HepG2 (cell line): Measurements from ENCODE around the gene GPX7. TPM values are rescaled to one million over a fixed set of nuclear protein-coding genes. Genes with fewer than 3 reads are reported as not detected.
A peak's percentile ranks its signal among the peaks of the same experiment; 100 is the strongest.

ENCODE experiments used
- JUN ChIP-seq: sonication (generic); formaldehyde crosslinking; IDR thresholded peaks from 2 replicates; pipeline ENCODE4 v1.4.0; 2020; ENCODE audit warnings: mild to moderate bottlenecking, missing genetic modification reagents
- JUNB ChIP-seq: sonication (generic); formaldehyde crosslinking; IDR thresholded peaks from 2 replicates; pipeline ENCODE4 v1.8.0; 2022; ENCODE audit warnings: missing genetic modification reagents, mild to moderate bottlenecking, borderline replicate concordance
- MAFK ChIP-seq, 2 experiments: IDR thresholded peaks in 1 of 2; conservative IDR thresholded peaks in 1 of 2; 2 replicates each; pipeline ENCODE4 v1.6.1; 2011; ENCODE audit warnings: improper control_type of control experiment in 2 of 2, low read length in 2 of 2
- MED13 ChIP-seq: sonication (generic); formaldehyde crosslinking; IDR thresholded peaks from 2 replicates; pipeline ENCODE4 v1.5.0; 2020; ENCODE audit warnings: missing genetic modification reagents
- MEIS1 ChIP-seq: sonication (generic); formaldehyde crosslinking; IDR thresholded peaks from 2 replicates; pipeline ENCODE4 v1.9.0; 2021; ENCODE audit warnings: mild to moderate bottlenecking, missing genetic modification reagents, moderate library complexity, borderline replicate concordance
- NPAS2 ChIP-seq: sonication (generic); formaldehyde crosslinking; IDR thresholded peaks from 2 replicates; pipeline ENCODE4 v1.8.0; 2022; ENCODE audit warnings: mild to moderate bottlenecking, missing genetic modification reagents, borderline replicate concordance
- RELA ChIP-seq: sonication (generic); formaldehyde crosslinking; IDR thresholded peaks from 2 replicates; pipeline ENCODE4 v1.4.0; 2020; ENCODE audit warnings: missing genetic modification reagents
- SRF ChIP-seq: IDR thresholded peaks from 2 replicates; pipeline ENCODE4 v1.6.1; 2011; ENCODE audit warnings: mild to moderate bottlenecking, low read depth, low read length, moderate library complexity
- SRSF9 ChIP-seq: fragments of 200-400 bp; formaldehyde crosslinking; IDR thresholded peaks from 2 replicates; pipeline ENCODE4 v1.6.1; 2018; ENCODE audit warnings: borderline replicate concordance, mild to moderate bottlenecking, low read depth, low read length; ENCODE audit not compliant: insufficient read depth, poor library complexity, severe bottlenecking
- ZNF253 ChIP-seq: sonication (generic); formaldehyde crosslinking; IDR thresholded peaks from 2 replicates; pipeline ENCODE4 v1.8.0; 2022; ENCODE audit warnings: mild to moderate bottlenecking, missing genetic modification reagents, borderline replicate concordance
- ZNF30 ChIP-seq: sonication (generic); formaldehyde crosslinking; IDR thresholded peaks from 2 replicates; pipeline ENCODE4 v1.5.0; 2020; ENCODE audit warnings: mild to moderate bottlenecking, missing genetic modification reagents
- ZNF335 ChIP-seq: sonication (generic); formaldehyde crosslinking; IDR thresholded peaks from 2 replicates; pipeline ENCODE4 v1.4.0; 2020; ENCODE audit warnings: missing genetic modification reagents
- ZNF33A ChIP-seq: sonication (generic); formaldehyde crosslinking; IDR thresholded peaks from 2 replicates; pipeline ENCODE4 v1.5.1; 2020; ENCODE audit warnings: missing genetic modification reagents, mild to moderate bottlenecking, moderate library complexity, borderline replicate concordance
- ZNF563 ChIP-seq: sonication (generic); formaldehyde crosslinking; IDR thresholded peaks from 2 replicates; pipeline ENCODE4 v1.8.0; 2022; ENCODE audit warnings: mild to moderate bottlenecking, moderate library complexity, missing genetic modification reagents
- ZNF724P ChIP-seq: sonication (generic); formaldehyde crosslinking; IDR thresholded peaks from 2 replicates; pipeline ENCODE4 v1.8.0; 2022; ENCODE audit warnings: missing genetic modification reagents, borderline replicate concordance
- ZZZ3 ChIP-seq: sonication (generic); formaldehyde crosslinking; IDR thresholded peaks from 2 replicates; pipeline ENCODE4 v1.4.0; 2020; ENCODE audit warnings: missing genetic modification reagents, mild to moderate bottlenecking, borderline replicate concordance
- polyA plus RNA-seq, 8 experiments: library from polyadenylated mRNA; depleted of rRNA in 3 of 8; stranded (reverse) in 7 of 8; unstranded in 1 of 8; fragments of >200 nt; fragmentation: Illumina TruSeq in 4 of 8; extraction: Trizol in 4 of 8; gene quantifications; 2 replicates each; pipeline versions ENCODE4 v1.2.1 to v1.2.3, GENCODE V29; 2011 to 2016; ENCODE audit warnings: low read depth in 4 of 8, missing spikeins in 1 of 8, mixed read lengths in 1 of 8; ENCODE audit not compliant: insufficient read depth in 1 of 8
- total RNA-seq, 5 experiments: library from RNA; depleted of rRNA; stranded (reverse); fragments of >200 nt; fragmentation: Illumina TruSeq; extraction: Trizol; gene quantifications; 2 replicates each; pipeline ENCODE4 v1.2.3, GENCODE V29; 2016; ENCODE audit warnings: low read depth in 1 of 5
- TF ChIP-seq, protein P1 (sequence below): sonication (generic); formaldehyde crosslinking; IDR thresholded peaks from 2 replicates; pipeline ENCODE4 v1.5.0; 2020; ENCODE audit warnings: mild to moderate bottlenecking, missing genetic modification reagents
- TF ChIP-seq, protein P2 (sequence below): sonication (generic); formaldehyde crosslinking; IDR thresholded peaks from 2 replicates; pipeline ENCODE4 v1.5.0; 2020; ENCODE audit warnings: mild to moderate bottlenecking, missing genetic modification reagents
- TF ChIP-seq, protein P3 (sequence below): sonication (generic); formaldehyde crosslinking; IDR thresholded peaks from 2 replicates; pipeline ENCODE4 v1.4.0; 2020; ENCODE audit warnings: missing genetic modification reagents
- TF ChIP-seq, protein P4 (sequence below): sonication (generic); formaldehyde crosslinking; IDR thresholded peaks from 2 replicates; pipeline ENCODE4 v1.4.0; 2020; ENCODE audit warnings: missing genetic modification reagents

The GPX7 gene
- total and polyA plus RNA-seq, 2 of the 13 experiments (the other 11 are each of a cell fraction or from before 2014, with no cell fraction given): 14.1 to 16.2 TPM

DNA sequence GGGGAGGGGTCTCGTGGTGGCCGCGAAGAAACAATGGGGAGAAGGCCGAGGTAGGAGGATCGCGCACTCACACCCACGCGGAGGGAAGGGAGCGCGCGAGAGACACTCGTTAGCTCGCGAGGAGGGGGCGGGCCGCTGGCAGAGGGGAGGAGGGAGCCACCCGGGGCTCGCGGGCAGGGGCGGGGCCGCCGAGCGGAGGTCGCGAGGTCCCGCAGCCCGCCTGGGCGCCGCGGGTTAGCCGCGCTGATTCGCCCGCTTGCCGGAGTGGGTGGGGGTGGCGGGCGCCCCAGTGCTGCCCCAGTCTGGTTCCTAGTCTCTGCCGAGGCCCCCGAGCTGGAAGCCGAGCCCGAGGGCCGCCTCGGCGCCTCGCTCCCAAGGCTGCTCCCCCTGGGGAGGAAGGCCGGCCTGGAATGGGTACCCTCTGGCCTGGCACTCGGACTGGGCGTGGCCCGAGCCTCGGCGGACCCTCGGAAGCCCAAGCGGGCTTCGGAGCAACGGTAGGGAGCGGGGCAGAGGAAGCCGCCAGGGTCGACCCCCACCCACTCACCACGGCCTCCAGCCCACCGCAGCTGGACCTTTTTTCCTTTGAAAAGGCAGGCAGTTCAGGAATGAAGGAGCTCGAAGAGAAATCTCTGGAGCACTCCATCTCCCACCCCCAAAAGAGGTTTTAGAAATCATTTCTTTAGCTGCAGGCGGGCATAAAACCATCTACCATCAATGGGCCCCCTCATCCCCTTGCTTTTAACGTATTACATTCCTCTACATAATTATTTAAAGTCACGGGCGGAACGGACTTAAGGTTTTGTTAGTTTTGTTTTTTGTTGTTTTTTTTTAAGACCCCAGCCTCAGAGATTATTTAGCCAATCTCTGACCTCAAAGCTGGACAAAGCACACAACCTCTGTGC is 48.6 kb upstream of the GPX7 start (continued):
- TF ChIP-seq SRSF9 (no peak), MAFK (conservative IDR thresholded peaks at IDR 0.05 in 1 of 2, IDR thresholded peaks at IDR 0.05 in 1 of 2; ENCODE audit: low read length in 2 of 2) (no peak), RELA (CRISPR knock-in tag) (0 out of 2 replicates have a peak, but pooled peaks have one; percentile 34), ZNF563 (peak; percentile 77), JUN (no peak), ZNF724P (no peak), MED13 (0 out of 2 replicates have a peak, but pooled peaks have one; percentile 31), SRF (no peak), ZNF33A (no peak), MEIS1 (CRISPR knock-in tag) (no peak), JUNB (CRISPR knock-in tag) (no peak), ZNF335 (CRISPR knock-in tag) (no peak), NPAS2 (0 out of 2 replicates have a peak, but pooled peaks have one; percentile 23), ZNF253 (CRISPR knock-in tag) (no peak), ZNF30 (no peak), ZZZ3 (0 out of 2 replicates have a peak, but pooled peaks have one; percentile 37)
- TF ChIP-seq, protein P1, sequence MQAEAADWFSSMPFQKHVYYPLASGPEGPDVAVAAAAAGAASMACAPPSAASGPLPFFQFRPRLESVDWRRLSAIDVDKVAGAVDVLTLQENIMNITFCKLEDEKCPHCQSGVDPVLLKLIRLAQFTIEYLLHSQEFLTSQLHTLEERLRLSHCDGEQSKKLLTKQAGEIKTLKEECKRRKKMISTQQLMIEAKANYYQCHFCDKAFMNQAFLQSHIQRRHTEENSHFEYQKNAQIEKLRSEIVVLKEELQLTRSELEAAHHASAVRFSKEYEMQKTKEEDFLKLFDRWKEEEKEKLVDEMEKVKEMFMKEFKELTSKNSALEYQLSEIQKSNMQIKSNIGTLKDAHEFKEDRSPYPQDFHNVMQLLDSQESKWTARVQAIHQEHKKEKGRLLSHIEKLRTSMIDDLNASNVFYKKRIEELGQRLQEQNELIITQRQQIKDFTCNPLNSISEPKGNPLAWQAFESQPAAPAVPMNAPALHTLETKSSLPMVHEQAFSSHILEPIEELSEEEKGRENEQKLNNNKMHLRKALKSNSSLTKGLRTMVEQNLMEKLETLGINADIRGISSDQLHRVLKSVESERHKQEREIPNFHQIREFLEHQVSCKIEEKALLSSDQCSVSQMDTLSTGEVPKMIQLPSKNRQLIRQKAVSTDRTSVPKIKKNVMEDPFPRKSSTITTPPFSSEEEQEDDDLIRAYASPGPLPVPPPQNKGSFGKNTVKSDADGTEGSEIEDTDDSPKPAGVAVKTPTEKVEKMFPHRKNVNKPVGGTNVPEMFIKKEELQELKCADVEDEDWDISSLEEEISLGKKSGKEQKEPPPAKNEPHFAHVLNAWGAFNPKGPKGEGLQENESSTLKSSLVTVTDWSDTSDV (CRISPR knock-in tag): no peak
- TF ChIP-seq, protein P2, sequence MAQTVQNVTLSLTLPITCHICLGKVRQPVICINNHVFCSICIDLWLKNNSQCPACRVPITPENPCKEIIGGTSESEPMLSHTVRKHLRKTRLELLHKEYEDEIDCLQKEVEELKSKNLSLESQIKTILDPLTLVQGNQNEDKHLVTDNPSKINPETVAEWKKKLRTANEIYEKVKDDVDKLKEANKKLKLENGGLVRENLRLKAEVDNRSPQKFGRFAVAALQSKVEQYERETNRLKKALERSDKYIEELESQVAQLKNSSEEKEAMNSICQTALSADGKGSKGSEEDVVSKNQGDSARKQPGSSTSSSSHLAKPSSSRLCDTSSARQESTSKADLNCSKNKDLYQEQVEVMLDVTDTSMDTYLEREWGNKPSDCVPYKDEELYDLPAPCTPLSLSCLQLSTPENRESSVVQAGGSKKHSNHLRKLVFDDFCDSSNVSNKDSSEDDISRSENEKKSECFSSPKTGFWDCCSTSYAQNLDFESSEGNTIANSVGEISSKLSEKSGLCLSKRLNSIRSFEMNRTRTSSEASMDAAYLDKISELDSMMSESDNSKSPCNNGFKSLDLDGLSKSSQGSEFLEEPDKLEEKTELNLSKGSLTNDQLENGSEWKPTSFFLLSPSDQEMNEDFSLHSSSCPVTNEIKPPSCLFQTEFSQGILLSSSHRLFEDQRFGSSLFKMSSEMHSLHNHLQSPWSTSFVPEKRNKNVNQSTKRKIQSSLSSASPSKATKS (CRISPR knock-in tag): no peak
- TF ChIP-seq, protein P3, sequence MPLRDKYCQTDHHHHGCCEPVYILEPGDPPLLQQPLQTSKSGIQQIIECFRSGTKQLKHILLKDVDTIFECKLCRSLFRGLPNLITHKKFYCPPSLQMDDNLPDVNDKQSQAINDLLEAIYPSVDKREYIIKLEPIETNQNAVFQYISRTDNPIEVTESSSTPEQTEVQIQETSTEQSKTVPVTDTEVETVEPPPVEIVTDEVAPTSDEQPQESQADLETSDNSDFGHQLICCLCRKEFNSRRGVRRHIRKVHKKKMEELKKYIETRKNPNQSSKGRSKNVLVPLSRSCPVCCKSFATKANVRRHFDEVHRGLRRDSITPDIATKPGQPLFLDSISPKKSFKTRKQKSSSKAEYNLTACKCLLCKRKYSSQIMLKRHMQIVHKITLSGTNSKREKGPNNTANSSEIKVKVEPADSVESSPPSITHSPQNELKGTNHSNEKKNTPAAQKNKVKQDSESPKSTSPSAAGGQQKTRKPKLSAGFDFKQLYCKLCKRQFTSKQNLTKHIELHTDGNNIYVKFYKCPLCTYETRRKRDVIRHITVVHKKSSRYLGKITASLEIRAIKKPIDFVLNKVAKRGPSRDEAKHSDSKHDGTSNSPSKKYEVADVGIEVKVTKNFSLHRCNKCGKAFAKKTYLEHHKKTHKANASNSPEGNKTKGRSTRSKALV: no peak; the same call in 1 of the 2 replicates
- TF ChIP-seq, protein P4, sequence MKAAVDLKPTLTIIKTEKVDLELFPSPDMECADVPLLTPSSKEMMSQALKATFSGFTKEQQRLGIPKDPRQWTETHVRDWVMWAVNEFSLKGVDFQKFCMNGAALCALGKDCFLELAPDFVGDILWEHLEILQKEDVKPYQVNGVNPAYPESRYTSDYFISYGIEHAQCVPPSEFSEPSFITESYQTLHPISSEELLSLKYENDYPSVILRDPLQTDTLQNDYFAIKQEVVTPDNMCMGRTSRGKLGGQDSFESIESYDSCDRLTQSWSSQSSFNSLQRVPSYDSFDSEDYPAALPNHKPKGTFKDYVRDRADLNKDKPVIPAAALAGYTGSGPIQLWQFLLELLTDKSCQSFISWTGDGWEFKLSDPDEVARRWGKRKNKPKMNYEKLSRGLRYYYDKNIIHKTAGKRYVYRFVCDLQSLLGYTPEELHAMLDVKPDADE (CRISPR knock-in tag): no peak
